Measurements from ENCODE around the gene SHC1.

The SHC1 gene

GRCh38 chr1:155013632-155014031, 43.1 kb upstream of the SHC1 start:
- no peak overlapping the region for H3K9ac ChIP-seq
- no peak overlapping the region for H2AFZ ChIP-seq (ENCODE audit: low read depth)
- H3K27ac ChIP-seq = no peak overlapping the region; the same call in 1 of the 2 replicates
- H3K36me3 ChIP-seq (ENCODE audit: insufficient read depth) = peaks cover 7% of the 10 kb centered on the region; the same call in 1 of the 2 replicates
- peaks cover 6% of the 10 kb centered on the region; the same call in 1 of the 2 replicates for H3K79me2 ChIP-seq (ENCODE audit: insufficient read depth, low read depth)
- peaks cover 28% of the 10 kb centered on the region for H3K4me1 ChIP-seq (ENCODE audit: low read depth, poor library complexity, severe bottlenecking)
- no peak overlapping the region for H3K4me2 ChIP-seq
- H3K4me3 ChIP-seq (IDR thresholded peaks at IDR 0.05; ENCODE audit: insufficient read depth, low read depth, low read length) = no peak overlapping the region
- TF ChIP-seq CTCF (conservative IDR thresholded peaks at IDR 0.05; ENCODE audit: low read depth, low read length) = no peak
- no peaks in the 10 kb centered on the region for H4K20me1 ChIP-seq (ENCODE audit: insufficient read depth)
- no peaks in the 10 kb centered on the region for H3K27me3 ChIP-seq (ENCODE audit: insufficient read depth, low read depth)

GRCh38 chr1:155012776-155013602, 42.4 kb upstream of the SHC1 start:
- H4K20me1 ChIP-seq (ENCODE audit: insufficient read depth) = no peaks in the 10 kb centered on the region
- H3K4me3 ChIP-seq (IDR thresholded peaks at IDR 0.05; ENCODE audit: insufficient read depth, low read depth, low read length) = no peak overlapping the region
- H3K9ac ChIP-seq = no peak overlapping the region
- no peaks in the 10 kb centered on the region for H3K27me3 ChIP-seq (ENCODE audit: insufficient read depth, low read depth)
- no peak for TF ChIP-seq CTCF (conservative IDR thresholded peaks at IDR 0.05; ENCODE audit: low read depth, low read length)
- H3K27ac ChIP-seq = peak overlapping the region; percentile 11; the same call in 1 of the 2 replicates
- H2AFZ ChIP-seq (ENCODE audit: low read depth) = no peak overlapping the region
- H3K36me3 ChIP-seq (ENCODE audit: insufficient read depth) = peaks cover 7% of the 10 kb centered on the region; the same call in 1 of the 2 replicates
- no peak overlapping the region for H3K4me2 ChIP-seq
- H3K79me2 ChIP-seq (ENCODE audit: insufficient read depth, low read depth) = peaks cover 6% of the 10 kb centered on the region; the same call in 1 of the 2 replicates
- peaks cover 23% of the 10 kb centered on the region for H3K4me1 ChIP-seq (ENCODE audit: low read depth, poor library complexity, severe bottlenecking)

- H3K9ac ChIP-seq = no peak overlapping the region
- no peak overlapping the region for H2AFZ ChIP-seq (ENCODE audit: low read depth)
- no peaks in the 10 kb centered on the region for H3K27me3 ChIP-seq (ENCODE audit: insufficient read depth, low read depth)
- H3K4me3 ChIP-seq (IDR thresholded peaks at IDR 0.05; ENCODE audit: insufficient read depth, low read depth, low read length) = no peak overlapping the region
- no peaks in the 10 kb centered on the region for H4K20me1 ChIP-seq (ENCODE audit: insufficient read depth)
- TF ChIP-seq CTCF (conservative IDR thresholded peaks at IDR 0.05; ENCODE audit: low read depth, low read length) = no peak
- no peak overlapping the region; the same call in 1 of the 2 replicates for H3K27ac ChIP-seq
- H3K4me1 ChIP-seq (ENCODE audit: low read depth, poor library complexity, severe bottlenecking) = peaks cover 17% of the 10 kb centered on the region
- H3K4me2 ChIP-seq = no peak overlapping the region
- H3K79me2 ChIP-seq (ENCODE audit: insufficient read depth, low read depth) = peaks cover 15% of the 10 kb centered on the region; the same call in 1 of the 2 replicates
- H3K36me3 ChIP-seq (ENCODE audit: insufficient read depth) = peaks cover 7% of the 10 kb centered on the region; the same call in 1 of the 2 replicates
These were observed 41.5 kb upstream of the SHC1 start for GRCh38 chr1:155012026-155012546.

- TF ChIP-seq CTCF (conservative IDR thresholded peaks at IDR 0.05; ENCODE audit: low read depth, low read length) = no peak
- Histone ChIP-seq H3K4me1 (ENCODE audit: low read depth, poor library complexity, severe bottlenecking) (peaks cover 17% of the 10 kb centered on the region), H3K4me2 (no peak overlapping the region), H3K27ac (no peak overlapping the region), H3K4me3 (IDR thresholded peaks at IDR 0.05; ENCODE audit: insufficient read depth, low read depth, low read length) (no peak overlapping the region), H3K9ac (no peak overlapping the region), H3K79me2 (ENCODE audit: insufficient read depth, low read depth) (peaks cover 21% of the 10 kb centered on the region; the same call in 1 of the 2 replicates), H3K36me3 (ENCODE audit: insufficient read depth) (peaks cover 5% of the 10 kb centered on the region; the same call in 1 of the 2 replicates), H4K20me1 (ENCODE audit: insufficient read depth) (no peaks in the 10 kb centered on the region), H3K27me3 (ENCODE audit: insufficient read depth, low read depth) (no peaks in the 10 kb centered on the region), H2AFZ (ENCODE audit: low read depth) (no peak overlapping the region)
These were observed 41.0 kb upstream of the SHC1 start for GRCh38 chr1:155011437-155012025.
